Hepatocyte (in vitro differentiated cells): ENCODE results near the gene NMU. TPM values are rescaled to one million over a fixed set of nuclear protein-coding genes. Genes with fewer than 3 reads are reported as not detected.

Experiments used
- DNase-seq: peaks from one replicate; pipeline ENCODE4 v3.0.0-alpha.2; 2016; ENCODE audit warnings: low spot score
- H2AFZ ChIP-seq: fragments of 200-600 bp; sonication (generic); 2 replicates; pipeline ENCODE4 v1.6.0; 2016; ENCODE audit warnings: antibody characterized with exemption, mild to moderate bottlenecking
- H3K27ac ChIP-seq: fragments of 200-600 bp; sonication (generic); 2 replicates; pipeline ENCODE4 v1.5.1; 2016; ENCODE audit warnings: mild to moderate bottlenecking
- H3K27me3 ChIP-seq: fragments of 200-600 bp; sonication (generic); 2 replicates; pipeline ENCODE4 v1.6.1; 2016
- H3K36me3 ChIP-seq: fragments of 200-600 bp; sonication (generic); replicated peaks from 2 replicates; pipeline ENCODE4 v1.5.1; 2016; ENCODE audit warnings: low read depth; ENCODE audit not compliant: insufficient read depth
- H3K4me1 ChIP-seq: fragments of 200-600 bp; sonication (generic); 2 replicates; pipeline ENCODE4 v1.5.1; 2016; ENCODE audit warnings: mild to moderate bottlenecking, moderate library complexity; ENCODE audit not compliant: insufficient read depth
- H3K4me2 ChIP-seq: fragments of 200-600 bp; sonication (generic); 2 replicates; pipeline ENCODE4 v1.6.0; 2016
- H3K4me3 ChIP-seq: fragments of 200-600 bp; sonication (generic); 2 replicates; pipeline ENCODE4 v1.5.1; 2016; ENCODE audit warnings: mild to moderate bottlenecking
- H3K79me2 ChIP-seq: fragments of 200-600 bp; sonication (generic); 2 replicates; pipeline ENCODE4 v1.6.0; 2017; ENCODE audit warnings: mild to moderate bottlenecking
- H3K9me2 ChIP-seq: fragments of 200-600 bp; sonication (generic); replicated peaks from 2 replicates; pipeline ENCODE4 v1.6.0; 2017; ENCODE audit warnings: mild to moderate bottlenecking; ENCODE audit not compliant: insufficient read depth
- H3K9me3 ChIP-seq: fragments of 200-600 bp; sonication (generic); 2 replicates; pipeline ENCODE4 v1.5.1; 2016; ENCODE audit warnings: low read depth, mild to moderate bottlenecking
- H4K20me1 ChIP-seq: fragments of 200-600 bp; sonication (generic); 2 replicates; pipeline ENCODE4 v1.6.0; 2016; ENCODE audit warnings: mild to moderate bottlenecking; ENCODE audit not compliant: insufficient read depth, poor library complexity, severe bottlenecking
- CTCF ChIP-seq: fragments of 200-600 bp; sonication (generic); IDR thresholded peaks from 2 replicates; pipeline ENCODE4 v1.5.1; 2016; ENCODE audit warnings: antibody characterized with exemption, mild to moderate bottlenecking; ENCODE audit not compliant: poor library complexity
- EZH2 ChIP-seq: fragments of 200-600 bp; sonication (generic); IDR thresholded peaks from 2 replicates; pipeline ENCODE4 v1.6.1; 2016; ENCODE audit warnings: antibody characterized with exemption, mild to moderate bottlenecking, borderline replicate concordance
- EZH2phosphoT487 ChIP-seq: fragments of 200-600 bp; sonication (generic); IDR thresholded peaks from one replicate; pipeline ENCODE4 v1.6.1; 2018; ENCODE audit warnings: antibody characterized with exemption, mild to moderate bottlenecking, low read depth, moderate library complexity; ENCODE audit not compliant: unreplicated experiment, severe bottlenecking
- WGBS: methylation state at CpG from one replicate; pipeline ENCODE4 v1.1.6; 2016; ENCODE audit warnings: low lambda C conversion rate; ENCODE audit errors: missing lambda C conversion rate; 5-methylcytosine and 5-hydroxymethylcytosine counted together
- polyA plus RNA-seq: library from polyadenylated mRNA; unstranded; fragments of >200 nt; fragmentation: Nextera tagmentation; extraction: Ambion mirVana; gene quantifications from 2 replicates; pipeline ENCODE4 v1.2.1, GENCODE V29; 2016
- total RNA-seq: library from RNA; depleted of rRNA; stranded (reverse); fragments of >200 nt; gene quantifications from 2 replicates; pipeline ENCODE4 v1.2.3, GENCODE V29; 2014

NMU gene
- total and polyA plus RNA-seq, 2 experiments from 2014 or later = 2.0 to 7.6 TPM

- H3K27me3 ChIP-seq = no peaks in the 10 kb centered on the region
- H3K9me3 ChIP-seq = no peaks in the 10 kb centered on the region
- peak overlapping the region; percentile 96 for H3K27ac ChIP-seq
- H3K4me1 ChIP-seq = peaks cover 31% of the 10 kb centered on the region
- H3K79me2 ChIP-seq = peaks cover 44% of the 10 kb centered on the region
- H3K36me3 ChIP-seq = no peaks in the 10 kb centered on the region
- H3K4me2 ChIP-seq = peak overlapping the region; percentile 87
- under 1% methylated on average over 36 of the region's 87 CpGs for whole genome bisulfite sequencing
- H2AFZ ChIP-seq = peak overlapping the region; percentile 90
- peak overlapping the region; percentile 70 for H3K4me3 ChIP-seq
- TF ChIP-seq EZH2phosphoT487 = no peak
- no peak for TF ChIP-seq EZH2
- no peak for TF ChIP-seq CTCF
- H4K20me1 ChIP-seq = peaks cover 12% of the 10 kb centered on the region
- H3K9me2 ChIP-seq = no peaks in the 10 kb centered on the region
- peak; percentile 87 for DNase-seq
These were observed 90.2 kb downstream of the NMU start for GRCh38 chr4:55545641-55546505.

Other genes with a start within 250 kb of the NMU start
- gene TMEM165, start 240.3 kb downstream of the NMU start, total RNA-seq = 146 and 160 TPM in 2 replicates
- gene TMEM165, start 240.3 kb downstream of the NMU start, polyA plus RNA-seq = 152 and 172 TPM in 2 replicates
- gene CLOCK, start 89.4 kb downstream of the NMU start, total RNA-seq = 26.2 and 29.3 TPM in 2 replicates
- 9.6 and 10.4 TPM in 2 replicates for gene CLOCK, start 89.4 kb downstream of the NMU start, polyA plus RNA-seq
- not detected in 2 replicates for gene PDCL2, start 44.1 kb downstream of the NMU start, total RNA-seq
- gene PDCL2, start 44.1 kb downstream of the NMU start, polyA plus RNA-seq = not detected in 2 replicates
- not detected in 2 replicates for gene EXOC1L, start 183.5 kb upstream of the NMU start, total RNA-seq
- not detected in 2 replicates for gene EXOC1L, start 183.5 kb upstream of the NMU start, polyA plus RNA-seq
- 28.1 and 31.4 TPM in 2 replicates for gene EXOC1, start 217.3 kb upstream of the NMU start, total RNA-seq
- 15.7 and 22.7 TPM in 2 replicates for gene EXOC1, start 217.3 kb upstream of the NMU start, polyA plus RNA-seq